BLaER1 treated with 17β-estradiol and CSF1 and Interleukin-3, amounts not matched to agents 10 nM and 100 nM (cell line): ENCODE data around the gene BANP.
A peak's percentile ranks its signal among the peaks of the same experiment; 100 is the strongest.

Source experiments
- H3K27ac ChIP-seq, 11 experiments: shearing (Covaris generic); formaldehyde crosslinking; 2 replicates each; pipeline ENCODE4 v1.8.1; 2022
- H3K27me3 ChIP-seq, 11 experiments: shearing (Covaris generic); formaldehyde crosslinking; 2 replicates each; pipeline ENCODE4 v1.8.1; 2022
- H3K36me3 ChIP-seq, 11 experiments: shearing (Covaris generic); formaldehyde crosslinking; 2 replicates each; pipeline ENCODE4 v1.8.1; 2022
- H3K4me1 ChIP-seq, 10 experiments: shearing (Covaris generic); formaldehyde crosslinking; 2 replicates each; pipeline ENCODE4 v1.8.1; 2022
- H3K4me2 ChIP-seq, 11 experiments: shearing (Covaris generic); formaldehyde crosslinking; 2 replicates each; pipeline ENCODE4 v1.8.1; 2022
- H3K4me3 ChIP-seq, 10 experiments: shearing (Covaris generic); formaldehyde crosslinking; 2 replicates each; pipeline ENCODE4 v1.8.1; 2022
- H3K9ac ChIP-seq, 11 experiments: shearing (Covaris generic); formaldehyde crosslinking; 2 replicates each; pipeline ENCODE4 v1.8.1; 2022
- H3K9me3 ChIP-seq, 11 experiments: shearing (Covaris generic); formaldehyde crosslinking; replicated peaks in 1 of 11; 2 replicates each; pipeline ENCODE4 v1.8.1; 2022
- H4K20me1 ChIP-seq, 11 experiments: shearing (Covaris generic); formaldehyde crosslinking; 2 replicates each; pipeline ENCODE4 v1.8.1; 2022
- Cebpa-rat ChIP-seq, 11 experiments: shearing (Covaris generic); IDR thresholded peaks; 2 replicates each; pipeline ENCODE4 v1.8.1; 2022

BANP gene

GRCh38 chr16:88062341-88063210, 111.3 kb downstream of the BANP start:
- Histone ChIP-seq H3K4me1 (peaks cover 22 to 61% (median 54%) of the 10 kb centered on the region in 10 experiments), H3K9ac (peak overlapping the region in 5 of 11 experiments; percentile 2 to 51 (median 25); a peak in 7 of 22 replicates), H3K27me3 (peaks cover 0 to 12% (median 0%) of the 10 kb centered on the region in 11 experiments; a peak in 4 of 22 replicates), H3K27ac (peak overlapping the region in 9 of 11 experiments; percentile 3 to 83 (median 52); a peak in 16 of 22 replicates), H3K36me3 (peaks cover 18 to 64% (median 35%) of the 10 kb centered on the region in 11 experiments), H3K4me2 (peak overlapping the region in 8 of 11 experiments; percentile 10 to 98 (median 87); a peak in 11 of 22 replicates), H3K9me3 (no peaks in the 10 kb centered on the region), H4K20me1 (peaks cover 0 to 32% (median 0%) of the 10 kb centered on the region in 11 experiments; a peak in 5 of 22 replicates), H3K4me3 (no peak overlapping the region)
- no peak for TF ChIP-seq Cebpa-rat (IDR thresholded peaks at IDR 0.05)

GRCh38 chr16:88063211-88063773, 112.1 kb downstream of the BANP start:
- Histone ChIP-seq H3K4me3 (no peak overlapping the region), H3K9me3 (no peaks in the 10 kb centered on the region), H3K4me1 (peaks cover 29 to 69% (median 61%) of the 10 kb centered on the region in 10 experiments), H3K4me2 (peak overlapping the region in 9 of 11 experiments; percentile 10 to 98 (median 87); a peak in 14 of 22 replicates), H4K20me1 (peaks cover 0 to 36% (median 0%) of the 10 kb centered on the region in 11 experiments; a peak in 5 of 22 replicates), H3K9ac (peak overlapping the region in 7 of 11 experiments; percentile 2 to 51 (median 25); a peak in 10 of 22 replicates), H3K27me3 (peaks cover 0 to 12% (median 0%) of the 10 kb centered on the region in 11 experiments; a peak in 4 of 22 replicates), H3K27ac (peak overlapping the region in 9 of 11 experiments; percentile 3 to 83 (median 52); a peak in 16 of 22 replicates), H3K36me3 (peaks cover 18 to 57% (median 32%) of the 10 kb centered on the region in 11 experiments)
- TF ChIP-seq Cebpa-rat (IDR thresholded peaks at IDR 0.05) = no peak

GRCh38 chr16:88064011-88064888, 113.0 kb downstream of the BANP start:
- Histone ChIP-seq H3K4me1 (peaks cover 38 to 78% (median 70%) of the 10 kb centered on the region in 10 experiments), H3K36me3 (peaks cover 18 to 53% (median 30%) of the 10 kb centered on the region in 11 experiments), H3K9me3 (no peaks in the 10 kb centered on the region), H3K9ac (peak overlapping the region in 8 of 11 experiments; percentile 20 to 81 (median 60); a peak in 14 of 22 replicates), H3K27me3 (peaks cover 0 to 12% (median 0%) of the 10 kb centered on the region in 11 experiments; a peak in 4 of 22 replicates), H3K4me3 (no peak overlapping the region), H4K20me1 (peaks cover 0 to 41% (median 0%) of the 10 kb centered on the region in 11 experiments; a peak in 5 of 22 replicates), H3K27ac (peak overlapping the region in 8 of 11 experiments; percentile 39 to 88 (median 76); a peak in 18 of 22 replicates), H3K4me2 (peak overlapping the region in 10 of 11 experiments; percentile 24 to 98 (median 97); a peak in 19 of 22 replicates)
- no peak for TF ChIP-seq Cebpa-rat (IDR thresholded peaks at IDR 0.05)

GRCh38 chr16:88064889-88065746, 113.9 kb downstream of the BANP start:
- peak overlapping the region in 8 of 11 experiments; percentile 57 to 88 (median 80); a peak in 18 of 22 replicates for H3K27ac ChIP-seq
- TF ChIP-seq Cebpa-rat (IDR thresholded peaks at IDR 0.05) = no peak
- H3K4me2 ChIP-seq = peak overlapping the region; percentile 56 to 98 (median 97); a peak in 21 of 22 replicates
- H4K20me1 ChIP-seq = peaks cover 0 to 41% (median 0%) of the 10 kb centered on the region in 11 experiments; a peak in 5 of 22 replicates
- peaks cover 0 to 12% (median 0%) of the 10 kb centered on the region in 11 experiments; a peak in 4 of 22 replicates for H3K27me3 ChIP-seq
- H3K4me3 ChIP-seq = no peak overlapping the region; a peak in 3 of 20 replicates
- H3K4me1 ChIP-seq = peaks cover 47 to 87% (median 79%) of the 10 kb centered on the region in 10 experiments
- no peaks in the 10 kb centered on the region for H3K9me3 ChIP-seq
- peak overlapping the region in 8 of 11 experiments; percentile 20 to 81 (median 67); a peak in 14 of 22 replicates for H3K9ac ChIP-seq
- peaks cover 11 to 45% (median 22%) of the 10 kb centered on the region in 11 experiments; a peak in 21 of 22 replicates for H3K36me3 ChIP-seq

GRCh38 chr16:88065747-88066142, 114.5 kb downstream of the BANP start:
- TF ChIP-seq Cebpa-rat (IDR thresholded peaks at IDR 0.05) = no peak
- Histone ChIP-seq H3K9ac (peak overlapping the region in 8 of 11 experiments; percentile 59 to 81 (median 68); a peak in 15 of 22 replicates), H3K9me3 (no peaks in the 10 kb centered on the region), H3K27ac (peak overlapping the region in 8 of 11 experiments; percentile 57 to 88 (median 80); a peak in 13 of 22 replicates), H3K27me3 (peaks cover 0 to 12% (median 0%) of the 10 kb centered on the region in 11 experiments; a peak in 4 of 22 replicates), H3K4me2 (peak overlapping the region; percentile 56 to 98 (median 97)), H3K4me3 (no peak overlapping the region; a peak in 3 of 20 replicates), H3K36me3 (peaks cover 6 to 42% (median 19%) of the 10 kb centered on the region in 11 experiments; a peak in 18 of 22 replicates), H3K4me1 (peaks cover 50 to 93% (median 85%) of the 10 kb centered on the region in 10 experiments), H4K20me1 (peaks cover 0 to 41% (median 0%) of the 10 kb centered on the region in 11 experiments; a peak in 5 of 22 replicates)

- Histone ChIP-seq H3K9ac (peak overlapping the region in 9 of 11 experiments; percentile 16 to 81 (median 68); a peak in 18 of 22 replicates), H3K36me3 (peaks cover 3 to 43% (median 23%) of the 10 kb centered on the region in 11 experiments; a peak in 18 of 22 replicates), H3K27ac (peak overlapping the region in 8 of 11 experiments; percentile 57 to 88 (median 80); a peak in 17 of 22 replicates), H3K4me3 (no peak overlapping the region), H4K20me1 (peaks cover 0 to 41% (median 0%) of the 10 kb centered on the region in 11 experiments; a peak in 5 of 22 replicates), H3K4me2 (peak overlapping the region; percentile 56 to 98 (median 97)), H3K4me1 (peaks cover 50 to 98% (median 90%) of the 10 kb centered on the region in 10 experiments), H3K27me3 (peaks cover 0 to 12% (median 0%) of the 10 kb centered on the region in 11 experiments; a peak in 4 of 22 replicates), H3K9me3 (no peaks in the 10 kb centered on the region)
- TF ChIP-seq Cebpa-rat (IDR thresholded peaks at IDR 0.05) = no peak
Measured at GRCh38 chr16:88066234-88066633, 115.0 kb downstream of the BANP start.
